GM20000 (cell line): ENCODE results near the gene NLRP12.

Experiments used
- DNase-seq: peaks from one replicate; pipeline ENCODE4 v3.0.0; 2012; ENCODE audit warnings: low spot score
- TF ChIP-seq, protein P1 (sequence below): IDR thresholded peaks from 2 replicates; pipeline ENCODE4 v1.5.1; 2012; ENCODE audit warnings: mild to moderate bottlenecking, control low read depth; ENCODE audit errors: extremely low read depth, missing control alignments

NLRP12 gene

GRCh38 chr19:53823380-53824120 is 564 bp downstream of the NLRP12 start:
- DNase-seq: no peak
- TF ChIP-seq, protein P1, sequence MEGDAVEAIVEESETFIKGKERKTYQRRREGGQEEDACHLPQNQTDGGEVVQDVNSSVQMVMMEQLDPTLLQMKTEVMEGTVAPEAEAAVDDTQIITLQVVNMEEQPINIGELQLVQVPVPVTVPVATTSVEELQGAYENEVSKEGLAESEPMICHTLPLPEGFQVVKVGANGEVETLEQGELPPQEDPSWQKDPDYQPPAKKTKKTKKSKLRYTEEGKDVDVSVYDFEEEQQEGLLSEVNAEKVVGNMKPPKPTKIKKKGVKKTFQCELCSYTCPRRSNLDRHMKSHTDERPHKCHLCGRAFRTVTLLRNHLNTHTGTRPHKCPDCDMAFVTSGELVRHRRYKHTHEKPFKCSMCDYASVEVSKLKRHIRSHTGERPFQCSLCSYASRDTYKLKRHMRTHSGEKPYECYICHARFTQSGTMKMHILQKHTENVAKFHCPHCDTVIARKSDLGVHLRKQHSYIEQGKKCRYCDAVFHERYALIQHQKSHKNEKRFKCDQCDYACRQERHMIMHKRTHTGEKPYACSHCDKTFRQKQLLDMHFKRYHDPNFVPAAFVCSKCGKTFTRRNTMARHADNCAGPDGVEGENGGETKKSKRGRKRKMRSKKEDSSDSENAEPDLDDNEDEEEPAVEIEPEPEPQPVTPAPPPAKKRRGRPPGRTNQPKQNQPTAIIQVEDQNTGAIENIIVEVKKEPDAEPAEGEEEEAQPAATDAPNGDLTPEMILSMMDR: no peak

- TF ChIP-seq, protein P1: no peak
- DNase-seq: no peak
Measured at GRCh38 chr19:53819861-53820260, 4.3 kb downstream of the NLRP12 start.

- DNase-seq: no peak
- TF ChIP-seq, protein P1: no peak
Measured at GRCh38 chr19:53818756-53819155, 5.4 kb downstream of the NLRP12 start.

DNA sequence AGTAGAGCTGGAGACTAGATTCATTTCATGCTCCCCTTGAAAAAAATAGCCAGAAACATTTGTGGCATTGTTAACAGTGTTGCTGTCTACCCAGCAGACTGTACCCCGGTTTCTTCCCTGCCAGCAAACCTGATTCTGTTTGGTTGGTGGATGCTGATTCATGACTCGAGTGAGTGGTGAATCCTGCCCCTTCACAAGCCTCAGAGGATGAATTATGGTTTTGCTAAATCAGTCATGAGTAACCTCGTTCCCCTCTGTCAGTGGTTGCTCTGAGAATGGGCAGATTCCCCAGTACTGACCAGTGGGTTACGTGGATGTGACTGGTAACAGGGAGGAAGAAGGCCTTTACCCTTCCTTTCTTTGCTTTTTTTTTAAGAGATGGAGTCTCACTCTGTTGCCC is 10.1 kb downstream of the NLRP12 start:
- no peak for DNase-seq
- TF ChIP-seq, protein P1: no peak

DNA sequence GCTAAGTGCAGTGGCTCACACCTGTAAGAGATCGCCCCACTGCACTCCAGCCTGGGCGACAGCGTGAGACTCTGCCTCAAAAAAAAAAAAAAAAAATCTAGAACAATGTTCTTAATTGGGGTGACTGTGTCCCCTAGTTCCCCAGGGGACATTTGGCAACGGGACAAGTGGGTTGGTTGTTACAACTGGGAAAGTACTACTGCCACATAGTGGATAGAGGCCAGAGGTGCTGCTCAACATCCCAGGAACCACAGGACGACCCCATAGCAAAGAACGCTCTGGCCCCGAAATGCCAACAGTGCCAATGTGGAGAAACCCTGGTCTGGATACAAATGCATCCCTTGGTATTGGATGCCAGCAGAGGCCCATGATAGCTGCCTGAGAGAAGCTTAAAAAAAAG is 11.8 kb downstream of the NLRP12 start:
- TF ChIP-seq, protein P1: no peak
- DNase-seq: no peak

GRCh38 chr19:53810891-53811290 is 13.2 kb downstream of the NLRP12 start:
- no peak for DNase-seq
- TF ChIP-seq, protein P1: no peak

DNA sequence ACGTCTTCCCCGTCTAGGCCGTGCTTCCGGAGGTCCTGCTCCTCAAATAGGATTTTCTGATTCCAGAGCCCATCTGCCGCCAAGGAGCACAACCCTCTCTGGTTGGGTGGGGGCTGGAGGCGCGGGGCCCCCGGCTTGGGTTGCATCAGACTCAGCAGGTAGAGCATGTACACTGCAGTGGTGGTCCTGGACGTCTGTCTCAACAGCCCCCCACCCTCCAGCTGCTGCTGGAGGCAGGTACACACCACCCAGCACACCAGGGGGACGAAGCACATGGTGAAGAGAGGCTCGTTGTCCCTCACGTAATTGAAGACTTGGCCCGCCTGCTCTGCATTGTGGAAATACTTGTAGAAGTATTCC is 13.9 kb downstream of the NLRP12 start:
- TF ChIP-seq, protein P1: no peak
- DNase-seq: no peak
